BLaER1 treated with 17β-estradiol and CSF1 and Interleukin-3, amounts not matched to agents 10 nM and 100 nM (cell line): ENCODE measurements around the gene TBCK.
A peak's percentile ranks its signal among the peaks of the same experiment; 100 is the strongest.

Experiments
- H3K27ac ChIP-seq, 11 experiments: shearing (Covaris generic); formaldehyde crosslinking; 2 replicates each; pipeline ENCODE4 v1.8.1; 2022
- H3K27me3 ChIP-seq, 11 experiments: shearing (Covaris generic); formaldehyde crosslinking; 2 replicates each; pipeline ENCODE4 v1.8.1; 2022
- H3K36me3 ChIP-seq, 11 experiments: shearing (Covaris generic); formaldehyde crosslinking; 2 replicates each; pipeline ENCODE4 v1.8.1; 2022
- H3K4me1 ChIP-seq, 10 experiments: shearing (Covaris generic); formaldehyde crosslinking; 2 replicates each; pipeline ENCODE4 v1.8.1; 2022
- H3K4me2 ChIP-seq, 11 experiments: shearing (Covaris generic); formaldehyde crosslinking; 2 replicates each; pipeline ENCODE4 v1.8.1; 2022
- H3K4me3 ChIP-seq, 10 experiments: shearing (Covaris generic); formaldehyde crosslinking; 2 replicates each; pipeline ENCODE4 v1.8.1; 2022
- H3K9ac ChIP-seq, 11 experiments: shearing (Covaris generic); formaldehyde crosslinking; 2 replicates each; pipeline ENCODE4 v1.8.1; 2022
- H3K9me3 ChIP-seq, 11 experiments: shearing (Covaris generic); formaldehyde crosslinking; replicated peaks in 1 of 11; 2 replicates each; pipeline ENCODE4 v1.8.1; 2022
- H4K20me1 ChIP-seq, 11 experiments: shearing (Covaris generic); formaldehyde crosslinking; 2 replicates each; pipeline ENCODE4 v1.8.1; 2022
- Cebpa-rat ChIP-seq, 11 experiments: shearing (Covaris generic); IDR thresholded peaks; 2 replicates each; pipeline ENCODE4 v1.8.1; 2022

The TBCK gene

DNA sequence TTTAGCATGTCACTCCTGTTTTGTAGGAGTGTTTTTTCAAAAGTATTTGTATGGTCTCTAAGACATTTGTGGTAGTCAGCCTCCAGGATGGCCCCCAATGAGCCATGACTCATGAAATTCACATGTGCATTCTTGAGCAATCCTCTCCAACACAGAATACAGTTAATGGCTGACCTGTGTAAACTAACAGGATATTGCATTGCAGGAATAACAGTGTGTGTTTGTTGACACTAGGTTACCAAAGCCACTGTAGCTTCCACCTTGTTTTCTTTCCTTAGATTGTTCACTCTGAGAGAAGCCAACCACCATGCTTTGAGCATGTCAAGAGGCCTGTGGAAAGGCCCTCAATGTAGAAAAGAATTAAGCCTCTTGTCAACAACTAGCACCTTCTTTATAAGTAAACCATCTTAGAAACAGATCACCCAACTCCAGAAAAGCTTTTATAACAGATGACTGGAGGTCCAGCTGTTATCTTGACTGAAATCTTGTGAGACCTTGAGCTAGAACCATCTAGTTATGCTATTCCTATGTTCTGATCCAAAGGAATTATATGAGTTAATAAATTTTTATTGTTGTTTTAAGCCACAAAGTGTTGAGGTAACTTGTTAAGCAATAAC, 28.5 kb downstream of the TBCK start:
- peaks cover 27 to 84% (median 47%) of the 10 kb centered on the region in 11 experiments for H3K36me3 ChIP-seq
- H3K9ac ChIP-seq: peak overlapping the region in 1 of 11 experiments; percentile 55; a peak in 2 of 22 replicates
- peaks cover 0 to 15% (median 11%) of the 10 kb centered on the region in 10 experiments; a peak in 10 of 20 replicates for H3K4me1 ChIP-seq
- H3K9me3 ChIP-seq: no peaks in the 10 kb centered on the region
- peak in 6 of 11 experiments; percentile 29 to 76 (median 54); a peak in 9 of 22 replicates for TF ChIP-seq Cebpa-rat (IDR thresholded peaks at IDR 0.05)
- no peaks in the 10 kb centered on the region for H3K27me3 ChIP-seq
- peak overlapping the region in 10 of 11 experiments; percentile 33 to 77 (median 59); a peak in 17 of 22 replicates for H3K27ac ChIP-seq
- H4K20me1 ChIP-seq: no peaks in the 10 kb centered on the region; a peak in 1 of 22 replicates
- no peak overlapping the region for H3K4me3 ChIP-seq
- peak overlapping the region in 5 of 11 experiments; percentile 2 to 70 (median 46); a peak in 10 of 22 replicates for H3K4me2 ChIP-seq

DNA sequence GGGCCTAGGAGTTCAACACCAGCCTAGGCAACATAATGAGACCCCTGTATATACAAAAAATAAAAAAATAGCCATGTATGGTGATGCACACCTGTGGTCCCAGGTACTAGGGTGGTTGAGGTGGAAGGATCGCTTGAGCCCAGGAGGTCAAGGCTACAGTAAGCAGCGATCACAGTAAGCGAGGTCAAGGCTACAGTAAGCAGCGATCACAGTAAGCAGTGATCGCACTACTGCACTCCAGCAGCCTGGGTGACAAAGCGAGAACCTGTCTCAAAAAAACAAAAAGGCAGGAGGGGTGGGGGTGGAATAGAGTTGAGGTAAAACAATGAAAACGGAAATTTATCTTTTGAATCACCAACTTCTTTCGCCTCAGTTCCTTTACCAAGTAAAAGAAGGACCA, 29.4 kb downstream of the TBCK start:
- TF ChIP-seq Cebpa-rat (IDR thresholded peaks at IDR 0.05): no peak
- no peaks in the 10 kb centered on the region for H3K9me3 ChIP-seq
- peaks cover 19 to 82% (median 44%) of the 10 kb centered on the region in 11 experiments for H3K36me3 ChIP-seq
- H3K27me3 ChIP-seq: no peaks in the 10 kb centered on the region
- no peak overlapping the region for H3K4me3 ChIP-seq
- H3K4me1 ChIP-seq: peaks cover 0 to 15% (median 11%) of the 10 kb centered on the region in 10 experiments; a peak in 10 of 20 replicates
- peak overlapping the region in 2 of 11 experiments; percentile 18 to 46; a peak in 2 of 22 replicates for H3K4me2 ChIP-seq
- H3K9ac ChIP-seq: no peak overlapping the region; a peak in 2 of 22 replicates
- H3K27ac ChIP-seq: peak overlapping the region in 8 of 11 experiments; percentile 33 to 77 (median 58); a peak in 16 of 22 replicates
- H4K20me1 ChIP-seq: no peaks in the 10 kb centered on the region; a peak in 1 of 22 replicates

DNA sequence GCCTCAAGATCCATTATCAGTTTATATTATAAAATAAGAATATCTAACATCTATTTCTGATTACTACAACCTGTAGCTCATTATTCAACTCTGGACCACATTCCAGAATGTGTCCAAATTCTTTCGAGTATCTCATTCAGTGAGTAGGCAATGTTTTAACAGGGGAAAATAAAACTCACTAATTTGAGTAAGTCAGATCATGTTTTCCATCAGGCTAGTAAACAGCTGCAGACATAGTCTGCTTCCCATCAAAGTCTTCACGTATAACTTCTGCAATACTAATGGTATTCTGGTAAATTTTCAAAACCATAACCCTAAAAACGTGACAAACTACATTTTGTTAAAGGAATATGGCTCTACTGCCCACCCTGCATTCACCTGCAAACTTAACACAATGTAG, 31.8 kb downstream of the TBCK start:
- no peak overlapping the region for H3K27ac ChIP-seq
- peaks cover 7 to 63% (median 37%) of the 10 kb centered on the region in 11 experiments; a peak in 19 of 22 replicates for H3K36me3 ChIP-seq
- no peaks in the 10 kb centered on the region for H3K27me3 ChIP-seq
- no peak for TF ChIP-seq Cebpa-rat (IDR thresholded peaks at IDR 0.05)
- no peak overlapping the region for H3K4me3 ChIP-seq
- no peak overlapping the region for H3K4me2 ChIP-seq
- H3K4me1 ChIP-seq: peaks cover 0 to 15% (median 11%) of the 10 kb centered on the region in 10 experiments; a peak in 10 of 20 replicates
- no peaks in the 10 kb centered on the region; a peak in 1 of 22 replicates for H4K20me1 ChIP-seq
- H3K9ac ChIP-seq: no peak overlapping the region
- H3K9me3 ChIP-seq: no peaks in the 10 kb centered on the region

DNA sequence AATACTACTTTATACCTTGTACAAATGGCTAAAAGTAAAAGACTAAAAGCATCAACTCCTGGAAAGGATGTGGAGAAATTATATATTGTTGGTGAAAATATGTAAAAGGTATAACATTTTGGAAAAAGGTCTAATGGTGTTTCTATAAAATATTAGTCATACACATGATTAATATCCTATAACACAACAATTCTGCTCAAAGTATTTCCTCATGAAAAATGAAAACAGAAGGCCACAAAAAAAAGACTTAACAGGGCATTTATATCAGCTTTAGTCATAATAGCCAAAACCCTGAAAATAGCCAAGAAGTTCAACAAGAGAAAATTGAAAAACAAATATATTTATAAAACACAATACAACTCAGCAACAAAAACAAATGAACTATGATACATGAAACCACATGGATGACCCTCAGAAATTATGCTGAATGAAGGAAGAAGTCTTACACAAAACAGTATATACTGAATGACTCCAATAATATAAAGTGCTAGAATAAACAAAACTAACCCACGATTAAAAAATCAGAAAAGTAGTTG, 38.8 kb downstream of the TBCK start:
- Histone ChIP-seq H4K20me1 (no peaks in the 10 kb centered on the region), H3K27ac (no peak overlapping the region), H3K9ac (no peak overlapping the region), H3K9me3 (no peaks in the 10 kb centered on the region), H3K4me3 (no peak overlapping the region), H3K27me3 (no peaks in the 10 kb centered on the region), H3K4me1 (no peaks in the 10 kb centered on the region), H3K4me2 (no peak overlapping the region), H3K36me3 (peaks cover 5 to 30% (median 23%) of the 10 kb centered on the region in 11 experiments; a peak in 21 of 22 replicates)
- no peak for TF ChIP-seq Cebpa-rat (IDR thresholded peaks at IDR 0.05)

DNA sequence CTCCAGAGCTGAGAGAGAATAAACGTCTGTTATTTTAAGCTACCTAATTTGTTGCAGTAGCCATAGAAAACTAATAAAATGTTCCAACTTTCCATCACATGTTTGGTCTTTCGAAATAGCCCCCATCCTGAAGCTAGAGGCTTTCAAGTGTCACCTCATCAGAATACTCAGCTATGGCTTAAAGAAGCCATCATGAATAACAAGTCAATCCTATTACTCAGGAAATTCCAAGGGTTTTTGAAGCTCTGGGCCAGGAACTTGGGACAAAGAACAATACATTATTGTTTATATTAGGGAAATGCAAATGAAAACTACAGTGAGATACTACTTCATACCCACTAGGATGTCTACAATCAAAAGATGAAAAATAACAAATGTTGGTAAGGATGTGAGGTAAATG, 42.2 kb downstream of the TBCK start:
- H3K9me3 ChIP-seq: no peaks in the 10 kb centered on the region
- no peak for TF ChIP-seq Cebpa-rat (IDR thresholded peaks at IDR 0.05)
- H3K27ac ChIP-seq: no peak overlapping the region
- no peak overlapping the region for H3K4me3 ChIP-seq
- 0 out of 20 replicates have a peak, but pooled peaks cover 0 to 3% (median 0%) of the 10 kb centered on the region in 10 experiments for H3K4me1 ChIP-seq
- H4K20me1 ChIP-seq: peaks cover 0 to 10% (median 0%) of the 10 kb centered on the region in 11 experiments; a peak in 1 of 22 replicates
- no peak overlapping the region for H3K4me2 ChIP-seq
- H3K27me3 ChIP-seq: no peaks in the 10 kb centered on the region
- peaks cover 5 to 23% (median 17%) of the 10 kb centered on the region in 11 experiments; a peak in 21 of 22 replicates for H3K36me3 ChIP-seq
- no peak overlapping the region for H3K9ac ChIP-seq

DNA sequence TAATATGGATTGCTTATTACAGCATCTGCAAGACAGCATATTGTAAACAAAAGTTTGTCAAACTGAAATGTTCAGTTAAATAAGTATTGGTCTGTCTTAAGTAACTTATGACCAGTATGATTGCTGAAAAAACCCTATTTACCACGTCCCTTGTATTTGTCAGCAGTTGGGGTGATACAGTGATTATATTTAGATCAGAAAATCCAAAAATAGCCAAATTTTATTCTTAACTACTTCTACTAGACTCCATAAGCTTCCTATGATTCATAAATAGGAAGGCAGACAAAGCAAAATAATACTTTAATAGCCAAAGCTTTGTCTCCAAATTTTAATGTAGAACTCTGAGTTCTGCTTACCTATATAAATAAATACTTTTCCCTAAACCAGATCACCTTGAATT, 45.3 kb downstream of the TBCK start:
- Histone ChIP-seq H3K4me3 (no peak overlapping the region), H3K9ac (no peak overlapping the region), H3K27ac (no peak overlapping the region), H3K9me3 (no peaks in the 10 kb centered on the region), H3K36me3 (peaks cover 5 to 17% (median 15%) of the 10 kb centered on the region in 11 experiments; a peak in 19 of 22 replicates), H3K4me2 (no peak overlapping the region), H3K27me3 (no peaks in the 10 kb centered on the region), H4K20me1 (peaks cover 0 to 24% (median 0%) of the 10 kb centered on the region in 11 experiments; a peak in 2 of 22 replicates), H3K4me1 (0 out of 20 replicates have a peak, but pooled peaks cover 0 to 3% (median 0%) of the 10 kb centered on the region in 10 experiments)
- no peak for TF ChIP-seq Cebpa-rat (IDR thresholded peaks at IDR 0.05)

DNA sequence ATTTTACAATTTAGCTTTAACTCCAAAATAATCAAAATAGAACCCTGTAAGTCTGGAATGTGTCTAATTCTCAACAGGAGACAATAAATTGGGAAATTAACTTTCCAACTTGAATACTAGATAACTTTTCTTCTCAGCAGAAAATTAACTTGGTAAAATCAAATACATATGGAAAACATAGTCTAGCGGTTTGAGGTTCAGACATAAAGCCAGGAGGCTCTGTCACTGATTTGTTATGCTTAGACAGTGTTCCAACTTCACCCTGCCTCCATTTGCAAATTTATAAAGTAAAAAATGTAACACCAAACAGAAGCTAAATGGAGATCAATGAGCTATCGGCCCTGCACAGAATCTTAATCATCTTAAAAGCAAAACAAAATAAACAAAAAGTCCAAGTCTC, 46.3 kb downstream of the TBCK start:
- H3K4me1 ChIP-seq: 0 out of 20 replicates have a peak, but pooled peaks cover 0 to 3% (median 0%) of the 10 kb centered on the region in 10 experiments
- peaks cover 2 to 15% (median 10%) of the 10 kb centered on the region in 11 experiments; a peak in 19 of 22 replicates for H3K36me3 ChIP-seq
- TF ChIP-seq Cebpa-rat (IDR thresholded peaks at IDR 0.05): no peak
- peaks cover 0 to 26% (median 0%) of the 10 kb centered on the region in 11 experiments; a peak in 2 of 22 replicates for H4K20me1 ChIP-seq
- H3K27me3 ChIP-seq: no peaks in the 10 kb centered on the region
- H3K4me2 ChIP-seq: no peak overlapping the region
- no peaks in the 10 kb centered on the region for H3K9me3 ChIP-seq
- H3K4me3 ChIP-seq: no peak overlapping the region
- H3K9ac ChIP-seq: no peak overlapping the region
- no peak overlapping the region for H3K27ac ChIP-seq

DNA sequence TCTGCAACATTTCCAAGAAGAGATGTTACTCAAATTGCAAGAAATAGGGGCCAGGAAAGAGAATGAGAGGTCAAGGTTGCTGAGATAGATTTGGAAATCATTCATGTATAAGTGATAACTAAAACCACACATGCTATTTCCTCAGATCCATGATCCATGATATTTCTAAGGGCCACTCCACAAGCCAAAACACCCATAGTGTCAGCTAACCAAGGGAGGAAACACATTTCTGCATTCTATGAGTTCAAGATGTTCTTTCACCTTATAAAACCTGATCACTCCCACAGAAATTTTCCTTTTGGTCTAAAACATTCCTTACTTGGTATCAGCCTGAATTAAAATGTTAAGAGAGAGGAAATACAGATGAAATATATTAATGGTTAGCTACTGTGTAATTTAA, 47.2 kb downstream of the TBCK start:
- H3K27ac ChIP-seq: no peak overlapping the region
- TF ChIP-seq Cebpa-rat (IDR thresholded peaks at IDR 0.05): no peak

DNA sequence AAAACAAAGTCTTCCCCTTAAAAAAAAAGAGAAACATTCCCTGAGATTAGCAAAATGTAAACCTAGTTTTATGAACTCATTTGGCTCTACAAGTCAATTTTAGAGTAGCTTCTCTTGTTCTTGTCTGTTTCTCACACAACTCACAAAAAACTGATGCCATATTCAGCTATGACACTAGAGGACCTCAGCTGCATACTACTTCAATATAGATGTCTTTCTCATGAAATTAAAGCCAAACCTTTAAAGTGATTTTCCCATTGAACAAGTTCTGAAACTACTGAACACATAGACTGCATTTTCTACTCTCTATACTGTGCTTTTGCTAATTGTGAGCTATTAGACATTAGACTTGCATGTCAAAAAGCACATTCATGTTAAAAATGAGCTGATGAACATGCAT, 49.8 kb downstream of the TBCK start:
- Histone ChIP-seq H3K4me3 (no peak overlapping the region), H3K27ac (no peak overlapping the region), H3K9me3 (no peaks in the 10 kb centered on the region), H3K4me2 (no peak overlapping the region), H3K4me1 (0 out of 20 replicates have a peak, but pooled peaks cover 0 to 3% (median 0%) of the 10 kb centered on the region in 10 experiments), H3K9ac (no peak overlapping the region), H3K36me3 (peaks cover 0 to 4% (median 0%) of the 10 kb centered on the region in 11 experiments; a peak in 2 of 22 replicates), H3K27me3 (no peaks in the 10 kb centered on the region), H4K20me1 (peaks cover 0 to 26% (median 0%) of the 10 kb centered on the region in 11 experiments; a peak in 3 of 22 replicates)
- no peak for TF ChIP-seq Cebpa-rat (IDR thresholded peaks at IDR 0.05)

More for the DNA sequence above, 47.2 kb downstream of the TBCK start:
- Histone ChIP-seq H3K9ac (no peak overlapping the region), H3K9me3 (no peaks in the 10 kb centered on the region), H3K4me2 (no peak overlapping the region), H3K4me1 (0 out of 20 replicates have a peak, but pooled peaks cover 0 to 3% (median 0%) of the 10 kb centered on the region in 10 experiments), H3K4me3 (no peak overlapping the region), H3K36me3 (peaks cover 0 to 8% (median 5%) of the 10 kb centered on the region in 11 experiments; a peak in 7 of 22 replicates), H3K27me3 (no peaks in the 10 kb centered on the region), H4K20me1 (peaks cover 0 to 26% (median 0%) of the 10 kb centered on the region in 11 experiments; a peak in 3 of 22 replicates)
